GM21528 (cell line): ENCODE measurements around the gene DHX57.
"Not testable (repeated sequence)": the region's sequence is repeated elsewhere in the genome, so short reads cannot be mapped to it uniquely, and the experiment has no call there.

Source experiments
- ATAC-seq: cut with Tn5 transposase; IDR thresholded peaks from one replicate; pipeline ENCODE4 v1.9.1; 2021; ENCODE audit warnings: mild to moderate bottlenecking, moderate library complexity; ENCODE audit not compliant: unreplicated experiment, low FRiP score

Gene DHX57

DNA sequence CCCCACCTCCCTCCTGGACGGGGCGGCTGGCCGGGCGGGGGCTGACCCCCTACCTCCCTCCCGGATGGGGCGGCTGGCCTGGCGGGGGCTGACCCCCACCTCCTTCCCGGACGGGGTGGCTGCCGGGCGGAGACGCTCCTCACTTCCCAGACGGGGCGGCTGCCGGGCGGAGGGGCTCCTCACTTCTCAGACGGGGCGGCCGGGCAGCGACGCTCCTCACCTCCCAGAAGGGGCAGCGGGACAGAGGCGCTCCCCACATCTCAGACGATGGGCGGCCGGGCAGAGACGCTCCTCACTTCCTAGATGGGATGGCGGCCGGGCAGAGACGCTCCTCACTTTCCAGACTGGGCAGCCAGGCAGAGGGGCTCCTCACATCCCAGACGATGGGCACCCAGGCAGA is 119.8 kb downstream of the DHX57 start:
- ATAC-seq, result not testable (repeated sequence)

DNA sequence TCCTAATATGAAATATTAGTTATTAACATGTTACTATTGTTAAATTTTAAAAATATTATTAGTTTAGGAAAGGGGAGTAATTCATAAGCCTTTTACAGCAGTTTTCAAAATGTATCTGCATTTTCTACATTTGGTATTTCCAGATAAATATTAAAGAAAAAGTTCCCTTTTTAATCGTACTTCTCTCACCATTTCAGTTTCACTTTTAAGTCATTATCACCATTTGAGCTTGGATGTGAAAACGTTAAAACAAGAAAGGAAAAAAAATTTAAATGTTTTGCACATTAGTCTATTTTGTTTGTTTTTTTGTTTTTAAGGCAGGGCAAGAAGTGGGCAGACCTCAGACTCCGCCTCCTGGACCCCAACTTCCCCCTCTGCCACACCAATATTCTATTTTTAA is 121.2 kb downstream of the DHX57 start:
- no peak for ATAC-seq

DNA sequence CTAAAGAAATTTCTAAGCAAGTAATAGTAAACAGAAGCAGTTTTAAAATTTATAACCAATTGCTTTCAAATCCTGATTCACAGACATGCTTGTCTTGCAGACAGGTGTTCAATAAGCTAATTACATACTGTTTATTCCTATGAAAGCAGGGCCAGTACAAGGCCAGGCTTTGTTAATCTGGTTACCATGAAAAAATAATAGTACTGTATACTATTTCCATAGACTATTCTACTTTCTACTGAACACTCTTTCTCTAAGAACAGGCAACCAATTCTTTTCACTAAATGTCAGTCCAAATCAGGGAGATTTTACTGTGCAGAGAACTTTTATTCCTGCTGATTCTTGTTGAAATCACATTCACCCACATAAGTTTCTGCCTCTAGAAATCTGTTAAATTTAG is 121.7 kb downstream of the DHX57 start:
- ATAC-seq, result no peak

DNA sequence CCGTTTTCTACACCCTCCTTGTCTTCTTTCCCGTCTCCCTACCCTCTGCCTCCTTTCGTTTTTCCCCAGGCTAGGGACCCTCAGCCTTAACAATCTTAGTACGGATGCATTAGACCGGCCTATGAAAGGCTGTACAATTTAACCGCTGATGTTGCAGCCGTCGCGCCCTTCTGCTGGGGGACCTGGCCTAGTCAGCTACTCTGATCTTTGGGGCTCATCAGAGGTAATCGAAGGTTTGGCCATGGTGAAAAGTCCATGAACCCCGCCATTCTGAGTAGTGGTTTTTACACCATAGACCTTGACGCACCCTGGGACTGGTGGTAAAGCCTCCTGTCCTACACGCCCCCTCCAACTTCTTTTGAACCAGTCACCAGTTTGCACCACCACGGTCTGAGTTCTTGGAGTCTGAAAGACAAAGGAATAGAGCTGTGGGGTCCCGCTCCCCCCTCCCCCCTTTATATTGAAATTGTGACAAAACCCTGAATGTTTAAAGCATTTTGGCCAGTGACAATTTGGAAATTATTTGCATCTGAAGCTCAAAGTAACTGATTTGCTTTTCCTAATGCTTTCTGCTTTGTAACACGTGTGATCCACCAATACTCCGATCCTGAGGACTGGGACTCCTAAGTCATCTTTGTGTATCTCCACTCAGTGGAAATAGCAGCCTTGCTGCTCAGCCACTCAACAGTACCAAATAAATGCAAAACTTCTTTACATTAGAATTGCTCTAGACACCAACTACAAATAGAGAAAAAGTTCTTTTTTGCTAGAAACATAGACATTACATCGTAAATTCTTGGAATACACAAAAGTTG is 123.9 kb downstream of the DHX57 start:
- ATAC-seq, result peak; percentile 10

DNA sequence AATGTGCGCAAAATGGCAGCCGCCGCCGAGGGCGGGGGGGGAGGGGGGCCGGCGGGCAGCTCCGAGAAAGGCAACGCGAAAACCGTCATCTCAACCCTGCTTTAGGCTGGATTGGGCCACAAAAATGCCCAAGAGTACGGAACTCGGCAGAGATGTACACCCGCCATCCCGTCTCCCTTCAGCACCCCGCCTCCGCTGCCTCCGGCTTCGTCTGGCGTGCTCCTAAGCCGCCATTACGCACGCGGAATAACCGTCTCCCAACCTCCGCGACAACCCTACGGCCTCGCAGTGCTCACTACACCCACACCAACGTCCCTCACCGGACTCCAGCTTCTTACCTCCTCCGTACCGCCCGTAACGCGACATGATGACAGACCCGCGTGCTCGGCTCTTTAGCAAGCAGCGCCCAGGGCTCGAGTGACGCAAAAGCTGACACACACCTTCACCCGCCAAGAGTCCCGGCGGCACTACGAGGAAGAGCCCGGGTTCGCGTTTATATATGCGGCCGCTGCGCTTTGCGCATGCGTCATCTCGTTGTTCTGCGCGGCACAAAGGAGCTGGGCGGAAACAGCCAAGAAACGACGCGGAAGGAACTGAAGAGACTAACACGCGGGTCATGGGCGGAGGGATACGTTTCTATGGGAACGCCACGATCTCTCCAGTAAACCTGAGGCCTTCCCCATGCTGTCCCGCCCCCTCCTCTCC is 124.7 kb downstream of the DHX57 start, which contains the start of gene SRSF7:
SRSF7 (minus strand) TSS at position 471 of the 705 bp plus-strand sequence; CDS start at position 366, 105 bp downstream.
- peak; percentile 81 for ATAC-seq

DNA sequence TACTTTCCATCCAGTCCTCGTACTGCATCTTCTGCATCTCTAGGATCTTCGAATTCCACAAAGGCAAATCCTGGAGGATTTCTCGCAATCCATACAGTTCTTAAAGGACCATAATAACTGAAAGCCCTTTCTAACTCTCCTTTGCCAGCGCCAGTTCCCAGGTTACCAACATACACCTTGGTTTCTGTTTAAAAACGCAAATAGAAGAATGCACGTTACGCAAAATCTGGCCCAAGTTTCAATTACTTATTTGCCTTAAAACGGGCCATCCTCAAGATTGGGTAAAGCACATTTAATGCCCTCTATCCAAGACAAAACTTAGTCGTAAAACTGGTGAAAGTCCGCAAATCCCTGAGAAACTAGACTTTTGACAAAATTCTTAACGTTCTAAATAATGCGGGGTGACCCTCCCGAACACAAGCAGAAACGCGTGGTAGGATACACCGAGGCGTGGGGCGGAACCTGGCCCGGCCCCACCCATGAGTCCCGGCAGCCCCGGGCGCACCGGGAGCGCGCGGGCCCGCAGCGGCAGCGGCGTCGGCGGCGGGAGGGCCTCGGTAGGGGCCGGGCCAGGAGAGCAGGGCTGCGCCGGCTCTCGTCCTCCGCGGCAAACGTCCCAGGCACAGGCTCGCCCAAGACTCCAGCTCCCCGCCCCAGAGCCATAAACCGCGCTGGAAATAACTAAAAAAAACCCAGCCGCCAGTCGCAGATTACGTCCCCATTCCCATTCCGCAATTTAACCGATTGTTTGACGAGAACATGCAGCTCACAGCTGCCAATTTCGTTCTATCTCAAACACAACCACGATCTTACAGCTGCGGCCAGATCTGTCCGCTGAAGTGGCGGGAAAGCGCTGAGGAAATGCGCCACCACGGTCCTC is 125.5 kb downstream of the DHX57 start:
- ATAC-seq, result peak; percentile 29

DNA sequence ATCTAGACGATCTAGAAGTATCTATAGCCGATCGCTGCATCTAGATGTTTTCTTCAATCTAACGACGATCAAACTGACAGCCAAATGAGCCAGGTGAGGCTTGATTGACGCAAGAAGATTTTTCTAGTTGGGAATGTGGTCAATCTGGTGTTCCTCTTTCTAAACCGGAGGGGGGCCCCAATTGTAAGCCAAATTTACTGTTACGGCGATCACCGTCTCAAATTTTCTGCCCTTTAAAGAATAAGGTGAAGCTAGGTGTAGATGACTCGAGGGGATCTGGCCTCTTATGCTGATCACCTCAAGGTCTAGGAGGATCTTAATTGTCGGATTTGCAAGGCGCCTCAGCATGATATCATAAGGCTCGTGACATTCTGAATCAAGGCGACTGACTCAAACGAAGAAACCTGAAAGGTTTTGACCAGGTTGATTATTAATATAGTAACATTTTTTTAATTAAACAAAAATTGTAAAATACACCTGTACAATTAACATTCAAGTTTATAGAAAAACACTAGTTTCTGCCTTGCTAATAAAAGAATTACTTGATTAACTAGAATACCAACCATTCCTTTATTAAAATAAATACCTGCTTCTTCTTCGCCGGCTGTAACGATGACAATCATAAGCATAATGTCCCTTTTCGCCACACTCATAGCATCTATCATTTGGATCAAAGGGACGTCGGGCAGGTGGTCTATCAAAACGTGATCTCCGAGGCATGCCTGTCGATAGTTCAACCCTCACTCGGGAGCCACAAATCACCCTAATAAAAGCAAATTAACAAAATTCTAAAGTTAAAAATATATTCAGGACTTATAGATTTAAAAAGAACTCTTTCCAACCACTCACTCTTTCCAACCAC is 126.6 kb downstream of the DHX57 start:
- ATAC-seq, result no peak

DNA sequence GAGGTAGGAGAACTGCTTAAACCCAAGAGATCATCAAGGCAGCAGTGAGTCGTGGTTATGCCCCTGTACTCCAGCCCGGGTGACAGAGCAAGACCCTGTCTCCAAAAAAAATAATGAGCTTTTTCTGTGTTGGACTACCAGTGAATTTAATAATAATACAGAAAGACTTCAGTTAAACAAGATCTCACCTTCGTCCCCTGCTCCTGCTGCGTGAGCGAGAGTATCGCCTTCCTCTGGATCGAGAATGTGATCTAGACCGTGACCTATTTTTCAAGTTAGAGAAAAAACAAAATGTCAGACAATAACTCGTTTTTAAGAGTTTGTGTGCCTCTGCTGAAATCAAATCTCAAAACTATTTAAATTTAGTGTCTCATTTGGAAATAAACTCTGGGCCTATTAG is 127.3 kb downstream of the DHX57 start:
- no peak for ATAC-seq

DNA sequence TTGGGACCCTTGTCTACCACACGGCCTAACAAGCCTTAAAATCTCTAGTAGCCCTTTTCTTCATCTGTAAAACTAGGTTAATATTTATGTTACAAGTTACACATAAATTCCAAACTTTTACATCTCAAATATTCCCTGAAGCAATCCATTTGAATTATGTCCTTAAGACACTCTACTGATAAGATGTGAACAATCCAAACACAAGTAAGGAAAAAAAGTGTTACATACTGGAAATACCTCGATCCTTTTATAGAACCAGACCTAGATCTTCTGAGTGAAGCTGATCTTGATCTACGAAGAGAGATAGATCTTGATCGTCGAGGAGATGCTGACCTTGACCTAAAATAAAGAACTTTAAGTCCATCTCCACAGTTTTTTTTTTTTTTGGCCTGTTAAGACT is 127.9 kb downstream of the DHX57 start:
- ATAC-seq, result no peak
